ENCODE results near the gene NSMCE4A. TPM values are rescaled to one million over a fixed set of nuclear protein-coding genes. Genes with fewer than 3 reads are reported as not detected.
"Not testable (repeated sequence)": the region's sequence is repeated elsewhere in the genome, so short reads cannot be mapped to it uniquely, and the experiment has no call there.

NSMCE4A gene
- total and polyA plus RNA-seq, 2 donors (not counting 3 experiments of a cell fraction or from before 2014, with no cell fraction given): 36.8 to 51.0 TPM

DNA sequence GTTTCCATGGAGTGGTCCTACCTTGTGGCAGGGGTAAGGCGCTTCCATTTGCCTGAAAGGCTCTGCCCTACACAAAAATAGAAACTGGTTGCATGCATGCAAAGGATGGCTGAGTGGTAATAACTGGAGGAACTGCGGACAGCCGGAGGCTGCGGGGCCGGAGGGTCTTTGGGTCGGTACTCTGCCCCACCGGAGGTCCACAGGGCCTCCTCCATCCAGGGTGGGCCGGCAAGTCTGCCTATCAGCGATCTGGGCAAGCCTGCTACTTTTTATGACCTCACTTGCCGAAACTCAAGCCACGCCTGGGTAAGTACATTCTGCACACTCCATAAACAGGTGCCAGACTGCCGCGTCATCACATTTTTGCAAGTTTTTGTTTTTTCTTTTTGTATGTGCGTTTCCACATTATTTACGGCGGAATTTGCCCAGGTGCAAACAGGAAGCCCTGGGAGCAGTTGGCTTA is 44.0 kb upstream of the NSMCE4A start:
- dilution Hi-C loops (cut with MboI; ENCODE audit: extremely low pct_ligation_motif_present, low sequenced_read_pairs): no loop called here
- CTCF ChIA-PET: no interaction called here

DNA sequence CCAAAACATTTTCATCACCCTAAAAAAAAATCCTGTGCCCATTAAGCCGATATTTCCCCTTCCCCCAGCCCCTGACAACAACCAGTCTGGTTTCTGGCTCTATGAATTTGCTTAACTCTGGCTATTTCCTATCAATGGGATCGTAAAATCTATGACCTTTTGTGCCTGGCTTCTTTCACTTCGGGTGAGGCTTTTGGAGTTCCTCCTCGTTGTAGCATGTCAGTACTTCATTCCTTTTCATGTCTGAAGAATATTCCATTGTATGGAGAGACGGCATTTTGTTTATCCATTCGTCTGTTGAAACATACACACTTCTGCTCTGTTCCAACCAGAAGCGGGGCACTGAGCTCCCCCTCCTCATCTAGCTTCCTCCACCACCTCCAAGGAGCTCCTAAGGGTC is 43.5 kb upstream of the NSMCE4A start:
- Histone ChIP-seq H3K9me3 (replicated peaks; ENCODE audit: control insufficient read depth, insufficient read depth, low read length) (no peaks in the 10 kb centered on the region), H2AFZ (ENCODE audit: low read depth, low read length) (no peak overlapping the region), H3K4me1 (ENCODE audit: control insufficient read depth, extremely low read depth, insufficient read depth, low read length) (no peaks in the 10 kb centered on the region), H3K9ac (replicated peaks; ENCODE audit: extremely low read depth, insufficient read depth, low read length) (no peak overlapping the region), H4K20me1 (replicated peaks; ENCODE audit: control insufficient read depth, extremely low read depth, insufficient read depth, low read length) (no peaks in the 10 kb centered on the region), H3K27me3 (ENCODE audit: control insufficient read depth in 2 of 2, insufficient read depth in 2 of 2, low read length in 2 of 2) (peaks cover 11 to 14% of the 10 kb centered on the region in 2 experiments), H3K79me2 (ENCODE audit: control insufficient read depth, insufficient read depth, low read length) (no peaks in the 10 kb centered on the region), H3K36me3 (ENCODE audit: control insufficient read depth in 2 of 2, extremely low read depth in 1 of 2, insufficient read depth in 2 of 2, low read length in 2 of 2) (no peaks in the 10 kb centered on the region), H3K9me1 (replicated peaks; ENCODE audit: control insufficient read depth, extremely low read depth, insufficient read depth, low read length) (no peaks in the 10 kb centered on the region), H3K4me2 (ENCODE audit: insufficient read depth, low read length) (no peak overlapping the region), H3K27ac (ENCODE audit: insufficient read depth, low read depth, low read length) (no peak overlapping the region), H3K4me3 (replicated peaks in 1 of 3; ENCODE audit: insufficient read depth in 1 of 3, low read depth in 1 of 3, low read length in 3 of 3) (no peak overlapping the region)
- DNase-seq (ENCODE audit: low read depth, low spot score): no peak
- dilution Hi-C loops (cut with MboI; ENCODE audit: extremely low pct_ligation_motif_present, low sequenced_read_pairs) (no loop called here), intact Hi-C loops (cut with micrococcal nuclease) (no loop called here)
- no TSS peak for BruUV-seq (replicated peaks)
- no peak for TF ChIP-seq JUN (IDR thresholded peaks at IDR 0.05; ENCODE audit: borderline replicate concordance, insufficient read depth, insufficient read length, low read depth)
- TF ChIP-seq GATA2 (IDR thresholded peaks at IDR 0.05; ENCODE audit: insufficient read depth, insufficient read length, low read depth, low read length): no peak
- no peak for TF ChIP-seq FOS (IDR thresholded peaks at IDR 0.05; ENCODE audit: borderline replicate concordance, insufficient read depth, low read length)
- no peak for TF ChIP-seq POLR2A (IDR thresholded peaks at IDR 0.05; ENCODE audit: low read depth, low read length)
- no peak for TF ChIP-seq EZH2 (IDR thresholded peaks at IDR 0.05; ENCODE audit: borderline replicate concordance, low read depth, low read length, severe bottlenecking)
- TF ChIP-seq POLR2AphosphoS5 (IDR thresholded peaks at IDR 0.05; ENCODE audit: insufficient read depth, low read depth, low read length): no peak
- no peak for FAIRE-seq
- CTCF ChIA-PET: no interaction called here
- POLR2A ChIA-PET: no interaction called here

More for the DNA sequence above, 44.0 kb upstream of the NSMCE4A start:
- H3K4me3 ChIP-seq (replicated peaks in 1 of 3; ENCODE audit: insufficient read depth in 1 of 3, low read depth in 1 of 3, low read length in 3 of 3): no peak overlapping the region
- intact Hi-C loops (cut with micrococcal nuclease): no loop called here
- FAIRE-seq (no peak), DNase-seq (ENCODE audit: low read depth, low spot score) (no peak)
- no peaks in the 10 kb centered on the region for H3K4me1 ChIP-seq (ENCODE audit: control insufficient read depth, extremely low read depth, insufficient read depth, low read length)
- H2AFZ ChIP-seq (ENCODE audit: low read depth, low read length): no peak overlapping the region
- no peaks in the 10 kb centered on the region for H3K36me3 ChIP-seq (ENCODE audit: control insufficient read depth in 2 of 2, extremely low read depth in 1 of 2, insufficient read depth in 2 of 2, low read length in 2 of 2)
- H3K27me3 ChIP-seq (ENCODE audit: control insufficient read depth in 2 of 2, insufficient read depth in 2 of 2, low read length in 2 of 2): peaks cover 11 to 14% of the 10 kb centered on the region in 2 experiments
- POLR2A ChIA-PET: no interaction called here
- H4K20me1 ChIP-seq (replicated peaks; ENCODE audit: control insufficient read depth, extremely low read depth, insufficient read depth, low read length): no peaks in the 10 kb centered on the region
- no peaks in the 10 kb centered on the region for H3K9me1 ChIP-seq (replicated peaks; ENCODE audit: control insufficient read depth, extremely low read depth, insufficient read depth, low read length)
- H3K9me3 ChIP-seq (replicated peaks; ENCODE audit: control insufficient read depth, insufficient read depth, low read length): no peaks in the 10 kb centered on the region
- H3K27ac ChIP-seq (ENCODE audit: insufficient read depth, low read depth, low read length): no peak overlapping the region
- BruUV-seq (replicated peaks): no TSS peak
- H3K79me2 ChIP-seq (ENCODE audit: control insufficient read depth, insufficient read depth, low read length): no peaks in the 10 kb centered on the region
- no peak overlapping the region for H3K9ac ChIP-seq (replicated peaks; ENCODE audit: extremely low read depth, insufficient read depth, low read length)
- TF ChIP-seq FOS (IDR thresholded peaks at IDR 0.05; ENCODE audit: borderline replicate concordance, insufficient read depth, low read length): no peak
- TF ChIP-seq POLR2AphosphoS5 (IDR thresholded peaks at IDR 0.05; ENCODE audit: insufficient read depth, low read depth, low read length): no peak
- TF ChIP-seq POLR2A (IDR thresholded peaks at IDR 0.05; ENCODE audit: low read depth, low read length): no peak
- TF ChIP-seq EZH2 (IDR thresholded peaks at IDR 0.05; ENCODE audit: borderline replicate concordance, low read depth, low read length, severe bottlenecking): no peak
- TF ChIP-seq JUN (IDR thresholded peaks at IDR 0.05; ENCODE audit: borderline replicate concordance, insufficient read depth, insufficient read length, low read depth): no peak
- TF ChIP-seq MYC (IDR thresholded peaks at IDR 0.05; ENCODE audit: low read depth, low read length): no peak
- TF ChIP-seq, protein P1, sequence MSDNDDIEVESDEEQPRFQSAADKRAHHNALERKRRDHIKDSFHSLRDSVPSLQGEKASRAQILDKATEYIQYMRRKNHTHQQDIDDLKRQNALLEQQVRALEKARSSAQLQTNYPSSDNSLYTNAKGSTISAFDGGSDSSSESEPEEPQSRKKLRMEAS (IDR thresholded peaks at IDR 0.05; ENCODE audit: insufficient read depth, insufficient read length): no peak
- H3K4me2 ChIP-seq (ENCODE audit: insufficient read depth, low read length): no peak overlapping the region

DNA sequence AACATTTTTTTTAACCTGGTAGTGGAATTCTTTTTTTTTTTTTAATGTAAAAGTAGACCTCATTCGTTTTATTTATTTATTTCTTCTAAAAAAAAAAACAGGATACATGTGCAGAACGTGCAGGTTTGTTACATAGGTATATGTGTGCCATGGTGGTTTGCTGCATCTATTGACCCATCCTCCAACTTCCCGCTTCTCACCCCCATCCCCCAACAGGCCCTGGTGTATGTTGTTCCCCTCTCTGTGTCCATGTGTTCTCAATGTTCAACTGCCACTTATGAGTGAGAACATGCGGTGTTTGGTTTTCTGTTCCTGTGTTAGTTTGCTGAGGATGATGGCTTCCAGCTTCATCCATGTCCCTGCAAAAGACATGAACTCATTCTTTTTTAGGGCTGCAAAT is 42.9 kb upstream of the NSMCE4A start:
- peaks cover 11 to 14% of the 10 kb centered on the region in 2 experiments for H3K27me3 ChIP-seq (ENCODE audit: control insufficient read depth in 2 of 2, insufficient read depth in 2 of 2, low read length in 2 of 2)
- H3K4me2 ChIP-seq (ENCODE audit: insufficient read depth, low read length); POLR2A ChIA-PET; intact Hi-C loops (cut with micrococcal nuclease); BruUV-seq (replicated peaks); H3K4me1 ChIP-seq (ENCODE audit: control insufficient read depth, extremely low read depth, insufficient read depth, low read length); DNase-seq (ENCODE audit: low read depth, low spot score); H3K27ac ChIP-seq (ENCODE audit: insufficient read depth, low read depth, low read length); H4K20me1 ChIP-seq (replicated peaks; ENCODE audit: control insufficient read depth, extremely low read depth, insufficient read depth, low read length); H3K4me3 ChIP-seq (replicated peaks in 1 of 3; ENCODE audit: insufficient read depth in 1 of 3, low read depth in 1 of 3, low read length in 3 of 3); H3K9me1 ChIP-seq (replicated peaks; ENCODE audit: control insufficient read depth, extremely low read depth, insufficient read depth, low read length); H3K79me2 ChIP-seq (ENCODE audit: control insufficient read depth, insufficient read depth, low read length); H2AFZ ChIP-seq (ENCODE audit: low read depth, low read length); H3K9ac ChIP-seq (replicated peaks; ENCODE audit: extremely low read depth, insufficient read depth, low read length); FAIRE-seq; CTCF ChIA-PET; H3K9me3 ChIP-seq (replicated peaks; ENCODE audit: control insufficient read depth, insufficient read depth, low read length); H3K36me3 ChIP-seq (ENCODE audit: control insufficient read depth in 2 of 2, extremely low read depth in 1 of 2, insufficient read depth in 2 of 2, low read length in 2 of 2); dilution Hi-C loops (cut with MboI; ENCODE audit: extremely low pct_ligation_motif_present, low sequenced_read_pairs): not testable (repeated sequence)

Data from endothelial cell of umbilical vein (primary cell).